Liver (tissue), 9 donors: ENCODE data around the gene CACNG8. TPM values are rescaled to one million over a fixed set of nuclear protein-coding genes. Genes with fewer than 3 reads are reported as not detected.

Experiments
- DNase-seq: peaks from one replicate; pipeline ENCODE4 v3.0.0-alpha.2; 2017; ENCODE audit warnings: low spot score
- H3K27ac ChIP-seq, 2 donors: one replicate each; pipeline ENCODE4 v1.7.0; 2013; ENCODE audit warnings: inconsistent platforms in 2 of 2, low read length in 2 of 2, control low read depth in 1 of 2, low read depth in 1 of 2, mild to moderate bottlenecking in 1 of 2
- H3K27me3 ChIP-seq, 4 donors: one replicate each; pipeline versions ENCODE4 v1.6.1 to v1.7.0; 2013; ENCODE audit warnings: low read length in 3 of 4, inconsistent platforms in 1 of 4, mild to moderate bottlenecking in 1 of 4, moderate library complexity in 1 of 4; ENCODE audit not compliant: control insufficient read depth in 4 of 4, insufficient read depth in 4 of 4
- H3K36me3 ChIP-seq, 4 donors: one replicate each; pipeline versions ENCODE4 v1.6.1 to v1.7.0; 2013; ENCODE audit warnings: low read length in 3 of 4, mild to moderate bottlenecking in 3 of 4, low read depth in 1 of 4, moderate library complexity in 1 of 4; ENCODE audit not compliant: control insufficient read depth in 4 of 4, insufficient read depth in 3 of 4
- H3K4me1 ChIP-seq, 4 donors: one replicate each; pipeline versions ENCODE4 v1.6.1 to v1.7.0; 2013; ENCODE audit warnings: low read length in 3 of 4, mild to moderate bottlenecking in 3 of 4, moderate library complexity in 1 of 4; ENCODE audit not compliant: control insufficient read depth in 4 of 4, insufficient read depth in 4 of 4
- H3K4me3 ChIP-seq, 3 donors: one replicate each; pipeline versions ENCODE4 v1.6.1 to v1.7.0; 2013; ENCODE audit warnings: low read length in 3 of 3, control low read depth in 1 of 3, low read depth in 1 of 3, mild to moderate bottlenecking in 1 of 3
- H3K9ac ChIP-seq, 2 donors: one replicate each; pipeline ENCODE4 v1.7.0; 2013; ENCODE audit warnings: low read length in 2 of 2, mild to moderate bottlenecking in 2 of 2, moderate library complexity in 2 of 2, control low read depth in 1 of 2, low read depth in 1 of 2
- H3K9me3 ChIP-seq, 4 donors: one replicate each; pipeline versions ENCODE4 v1.6.1 to v1.7.0; 2013; ENCODE audit warnings: low read length in 3 of 4; ENCODE audit not compliant: control insufficient read depth in 4 of 4
- FOXA2 ChIP-seq: IDR thresholded peaks from 2 replicates; pipeline ENCODE4 v1.6.1; 2016; ENCODE audit warnings: antibody characterized with exemption
- GABPA ChIP-seq, 2 donors: IDR thresholded peaks in 1 of 2; conservative IDR thresholded peaks in 1 of 2; 2 replicates each; pipeline ENCODE4 v1.6.1; 2016; ENCODE audit warnings: antibody characterized with exemption in 2 of 2, mild to moderate bottlenecking in 1 of 2, moderate library complexity in 1 of 2
- HNF4A ChIP-seq, 2 donors: conservative IDR thresholded peaks; 2 replicates each; pipeline ENCODE4 v1.6.1; 2016; ENCODE audit warnings: antibody characterized with exemption in 2 of 2, mild to moderate bottlenecking in 2 of 2
- HNF4G ChIP-seq: IDR thresholded peaks from 2 replicates; pipeline ENCODE4 v1.6.1; 2016; ENCODE audit warnings: antibody characterized with exemption
- JUND ChIP-seq, 2 donors: IDR thresholded peaks; 2 replicates each; pipeline ENCODE4 v1.6.1; 2016; ENCODE audit warnings: antibody characterized with exemption in 2 of 2
- NR2F2 ChIP-seq: IDR thresholded peaks from 2 replicates; pipeline ENCODE4 v1.6.1; 2016; ENCODE audit warnings: antibody characterized with exemption
- RAD21 ChIP-seq, 2 donors: IDR thresholded peaks; 2 replicates each; pipeline ENCODE4 v1.6.1; 2016; ENCODE audit warnings: antibody characterized with exemption in 2 of 2, mild to moderate bottlenecking in 2 of 2
- RXRA ChIP-seq, 2 donors: IDR thresholded peaks; 2 replicates each; pipeline ENCODE4 v1.6.1; 2017 to 2018; ENCODE audit warnings: antibody characterized with exemption in 2 of 2, mild to moderate bottlenecking in 1 of 2
- SP1 ChIP-seq: IDR thresholded peaks from 2 replicates; pipeline ENCODE4 v1.6.1; 2018; ENCODE audit warnings: antibody characterized with exemption, mild to moderate bottlenecking
- TAF1 ChIP-seq: conservative IDR thresholded peaks from 2 replicates; pipeline ENCODE4 v1.6.1; 2016; ENCODE audit warnings: antibody characterized with exemption, mild to moderate bottlenecking
- YY1 ChIP-seq: IDR thresholded peaks from 2 replicates; pipeline ENCODE4 v1.6.1; 2016; ENCODE audit warnings: antibody characterized with exemption, mild to moderate bottlenecking
- WGBS: extraction: QIAGEN DNeasy Blood & Tissue Kit; methylation state at CpG from one replicate; pipeline ENCODE4 v1.1.7; 2013; 5-methylcytosine and 5-hydroxymethylcytosine counted together
- polyA plus RNA-seq, 2 donors: library from polyadenylated mRNA; stranded (reverse) in 1 of 2; unstranded in 1 of 2; fragments of 200-250 nt in 1 of 2; fragments of >200 nt in 1 of 2; fragmentation: Nextera tagmentation in 1 of 2; extraction: Ambion mirVana in 1 of 2; gene quantifications; one replicate each; pipeline versions ENCODE4 v1.2.1 to v1.2.3, GENCODE V29; 2013 to 2015
- total RNA-seq, 2 donors: library from RNA; depleted of rRNA; stranded (reverse); fragments of >200 nt; gene quantifications; one replicate each; pipeline ENCODE4 v1.2.3, GENCODE V29; 2014
- TF ChIP-seq, protein P1 (sequence below): IDR thresholded peaks from 2 replicates; pipeline ENCODE4 v1.6.1; 2016; ENCODE audit warnings: antibody characterized with exemption
- TF ChIP-seq, protein P2 (sequence below): IDR thresholded peaks from 2 replicates; pipeline ENCODE4 v1.6.1; 2016; ENCODE audit warnings: antibody characterized with exemption
- TF ChIP-seq, protein P3 (sequence below): IDR thresholded peaks from 2 replicates; pipeline ENCODE4 v1.6.1; 2016; ENCODE audit warnings: antibody characterized with exemption
- TF ChIP-seq, protein P4 (sequence below): IDR thresholded peaks from 2 replicates; pipeline ENCODE4 v1.6.1; 2016; ENCODE audit warnings: antibody characterized with exemption, mild to moderate bottlenecking
- donor health status: healthy.
- donor health status: healthy.
- donor health status: healthy.
- donor health status: healthy.
- donor health status: healthy.

CACNG8 gene
- total and polyA plus RNA-seq, 4 donors, result under 0.01 TPM; not detected in 3

DNA sequence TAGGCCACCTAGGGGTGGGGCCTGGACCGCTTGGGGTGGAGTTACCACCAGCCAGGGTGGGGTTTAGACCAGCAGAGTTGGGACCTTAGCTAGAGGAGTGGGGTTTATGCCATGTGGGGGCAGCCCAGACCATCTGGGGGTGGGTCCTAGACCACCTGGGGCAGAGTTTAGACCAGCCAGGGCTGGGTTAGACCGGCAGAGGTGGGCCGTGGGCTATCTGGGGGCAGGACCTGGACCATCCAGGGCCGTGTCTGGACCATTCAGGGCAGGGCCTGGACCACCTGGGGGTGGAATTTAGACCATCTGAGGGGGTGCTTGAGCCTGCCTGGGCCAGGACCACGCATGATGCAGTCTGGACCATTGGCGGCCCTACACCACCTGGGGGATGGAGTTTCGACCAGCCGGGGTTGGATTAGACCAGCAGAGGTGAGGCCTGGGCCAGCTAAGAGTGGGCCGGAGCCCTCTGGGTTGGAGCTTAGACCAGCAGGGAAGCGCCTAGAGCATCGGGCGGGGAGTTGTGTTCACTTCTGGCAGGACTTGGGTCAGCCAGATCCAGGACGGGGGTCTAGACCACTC lies 18.7 kb downstream of the CACNG8 start (continued):
- TF ChIP-seq HNF4A (conservative IDR thresholded peaks at IDR 0.05) (no peak), YY1 (no peak), HNF4G (no peak), JUND (IDR thresholded peaks at IDR 0.05) (no peak), RXRA (IDR thresholded peaks at IDR 0.05) (no peak)
- TF ChIP-seq, protein P1, sequence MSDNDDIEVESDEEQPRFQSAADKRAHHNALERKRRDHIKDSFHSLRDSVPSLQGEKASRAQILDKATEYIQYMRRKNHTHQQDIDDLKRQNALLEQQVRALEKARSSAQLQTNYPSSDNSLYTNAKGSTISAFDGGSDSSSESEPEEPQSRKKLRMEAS, result no peak
- TF ChIP-seq, protein P2, sequence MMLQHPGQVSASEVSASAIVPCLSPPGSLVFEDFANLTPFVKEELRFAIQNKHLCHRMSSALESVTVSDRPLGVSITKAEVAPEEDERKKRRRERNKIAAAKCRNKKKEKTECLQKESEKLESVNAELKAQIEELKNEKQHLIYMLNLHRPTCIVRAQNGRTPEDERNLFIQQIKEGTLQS, result no peak

DNA sequence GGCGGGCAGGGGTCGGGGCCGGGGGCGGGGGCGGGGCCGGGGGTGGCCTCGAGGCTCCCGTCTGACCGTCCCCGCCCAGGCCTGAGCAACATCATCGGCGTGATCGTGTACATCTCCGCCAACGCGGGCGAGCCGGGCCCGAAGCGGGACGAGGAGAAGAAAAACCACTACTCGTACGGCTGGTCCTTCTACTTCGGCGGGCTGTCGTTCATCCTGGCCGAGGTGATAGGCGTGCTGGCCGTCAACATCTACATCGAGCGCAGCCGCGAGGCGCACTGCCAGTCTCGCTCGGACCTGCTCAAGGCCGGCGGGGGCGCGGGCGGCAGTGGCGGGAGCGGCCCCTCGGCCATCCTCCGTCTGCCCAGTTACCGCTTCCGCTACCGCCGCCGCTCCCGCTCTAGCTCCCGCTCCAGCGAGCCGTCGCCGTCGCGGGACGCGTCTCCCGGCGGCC lies 19.3 kb downstream of the CACNG8 start:
- no peak overlapping the region for H3K9ac ChIP-seq
- H3K9me3 ChIP-seq, result peaks cover 0 to 3% (median 1%) of the 10 kb centered on the region in 4 donors
- H3K27ac ChIP-seq, result no peak overlapping the region
- DNase-seq, result no peak
- peaks cover 4 to 10% (median 5%) of the 10 kb centered on the region in 4 donors for H3K4me1 ChIP-seq
- H3K4me3 ChIP-seq, result peak overlapping the region in 1 of 3 donors; percentile 27
- H3K27me3 ChIP-seq, result peaks cover 4 to 15% (median 11%) of the 10 kb centered on the region in 4 donors
- H3K36me3 ChIP-seq, result no peaks in the 10 kb centered on the region
- TF ChIP-seq SP1 (no peak), GABPA (IDR thresholded peaks at IDR 0.05 in 1 of 2, conservative IDR thresholded peaks at IDR 0.05 in 1 of 2) (no peak), JUND (IDR thresholded peaks at IDR 0.05) (no peak)
- 7% methylated on average over 62 of the region's 62 CpGs for WGBS

DNA sequence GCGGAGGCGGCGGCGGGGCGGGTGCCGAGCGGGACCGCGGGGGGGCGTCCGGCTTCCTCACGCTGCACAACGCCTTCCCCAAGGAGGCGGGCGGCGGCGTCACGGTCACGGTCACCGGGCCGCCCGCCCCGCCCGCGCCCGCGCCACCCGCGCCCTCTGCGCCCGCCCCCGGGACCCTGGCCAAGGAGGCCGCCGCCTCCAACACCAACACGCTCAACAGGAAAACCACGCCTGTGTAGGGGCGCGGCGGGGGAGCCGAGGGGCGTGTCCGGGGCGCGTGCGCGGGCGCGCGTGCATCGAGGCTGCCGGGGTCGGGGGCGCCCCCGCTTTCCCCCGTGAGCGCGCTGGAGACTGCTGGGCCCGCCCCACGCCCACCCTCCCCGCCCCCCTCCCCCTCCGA lies 19.9 kb downstream of the CACNG8 start:
- Histone ChIP-seq H3K4me1 (peaks cover 2 to 8% (median 4%) of the 10 kb centered on the region in 4 donors), H3K36me3 (no peaks in the 10 kb centered on the region), H3K9me3 (peaks cover 0 to 3% (median 1%) of the 10 kb centered on the region in 4 donors), H3K27me3 (peaks cover 4 to 15% (median 11%) of the 10 kb centered on the region in 4 donors), H3K9ac (no peak overlapping the region), H3K4me3 (peak overlapping the region in 1 of 3 donors; percentile 27), H3K27ac (no peak overlapping the region)
- WGBS, result 3% methylated on average over 61 of the region's 61 CpGs
- TF ChIP-seq TAF1 (no peak), GABPA (IDR thresholded peaks at IDR 0.05 in 1 of 2, conservative IDR thresholded peaks at IDR 0.05 in 1 of 2) (no peak), RXRA (IDR thresholded peaks at IDR 0.05) (no peak), HNF4G (no peak), JUND (IDR thresholded peaks at IDR 0.05) (no peak), FOXA2 (no peak), NR2F2 (no peak), YY1 (no peak), HNF4A (conservative IDR thresholded peaks at IDR 0.05) (no peak), RAD21 (IDR thresholded peaks at IDR 0.05) (no peak)
- TF ChIP-seq, protein P1, result no peak
- TF ChIP-seq, protein P3, sequence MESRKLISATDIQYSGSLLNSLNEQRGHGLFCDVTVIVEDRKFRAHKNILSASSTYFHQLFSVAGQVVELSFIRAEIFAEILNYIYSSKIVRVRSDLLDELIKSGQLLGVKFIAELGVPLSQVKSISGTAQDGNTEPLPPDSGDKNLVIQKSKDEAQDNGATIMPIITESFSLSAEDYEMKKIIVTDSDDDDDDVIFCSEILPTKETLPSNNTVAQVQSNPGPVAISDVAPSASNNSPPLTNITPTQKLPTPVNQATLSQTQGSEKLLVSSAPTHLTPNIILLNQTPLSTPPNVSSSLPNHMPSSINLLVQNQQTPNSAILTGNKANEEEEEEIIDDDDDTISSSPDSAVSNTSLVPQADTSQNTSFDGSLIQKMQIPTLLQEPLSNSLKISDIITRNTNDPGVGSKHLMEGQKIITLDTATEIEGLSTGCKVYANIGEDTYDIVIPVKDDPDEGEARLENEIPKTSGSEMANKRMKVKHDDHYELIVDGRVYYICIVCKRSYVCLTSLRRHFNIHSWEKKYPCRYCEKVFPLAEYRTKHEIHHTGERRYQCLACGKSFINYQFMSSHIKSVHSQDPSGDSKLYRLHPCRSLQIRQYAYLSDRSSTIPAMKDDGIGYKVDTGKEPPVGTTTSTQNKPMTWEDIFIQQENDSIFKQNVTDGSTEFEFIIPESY, result no peak
- TF ChIP-seq, protein P4, sequence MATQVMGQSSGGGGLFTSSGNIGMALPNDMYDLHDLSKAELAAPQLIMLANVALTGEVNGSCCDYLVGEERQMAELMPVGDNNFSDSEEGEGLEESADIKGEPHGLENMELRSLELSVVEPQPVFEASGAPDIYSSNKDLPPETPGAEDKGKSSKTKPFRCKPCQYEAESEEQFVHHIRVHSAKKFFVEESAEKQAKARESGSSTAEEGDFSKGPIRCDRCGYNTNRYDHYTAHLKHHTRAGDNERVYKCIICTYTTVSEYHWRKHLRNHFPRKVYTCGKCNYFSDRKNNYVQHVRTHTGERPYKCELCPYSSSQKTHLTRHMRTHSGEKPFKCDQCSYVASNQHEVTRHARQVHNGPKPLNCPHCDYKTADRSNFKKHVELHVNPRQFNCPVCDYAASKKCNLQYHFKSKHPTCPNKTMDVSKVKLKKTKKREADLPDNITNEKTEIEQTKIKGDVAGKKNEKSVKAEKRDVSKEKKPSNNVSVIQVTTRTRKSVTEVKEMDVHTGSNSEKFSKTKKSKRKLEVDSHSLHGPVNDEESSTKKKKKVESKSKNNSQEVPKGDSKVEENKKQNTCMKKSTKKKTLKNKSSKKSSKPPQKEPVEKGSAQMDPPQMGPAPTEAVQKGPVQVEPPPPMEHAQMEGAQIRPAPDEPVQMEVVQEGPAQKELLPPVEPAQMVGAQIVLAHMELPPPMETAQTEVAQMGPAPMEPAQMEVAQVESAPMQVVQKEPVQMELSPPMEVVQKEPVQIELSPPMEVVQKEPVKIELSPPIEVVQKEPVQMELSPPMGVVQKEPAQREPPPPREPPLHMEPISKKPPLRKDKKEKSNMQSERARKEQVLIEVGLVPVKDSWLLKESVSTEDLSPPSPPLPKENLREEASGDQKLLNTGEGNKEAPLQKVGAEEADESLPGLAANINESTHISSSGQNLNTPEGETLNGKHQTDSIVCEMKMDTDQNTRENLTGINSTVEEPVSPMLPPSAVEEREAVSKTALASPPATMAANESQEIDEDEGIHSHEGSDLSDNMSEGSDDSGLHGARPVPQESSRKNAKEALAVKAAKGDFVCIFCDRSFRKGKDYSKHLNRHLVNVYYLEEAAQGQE, result no peak
- TF ChIP-seq, protein P2, result no peak
- no peak for DNase-seq
